T-helper 2 cell (primary cell): ENCODE data around the gene EXOC2.
"Not testable (repeated sequence)": the region's sequence is repeated elsewhere in the genome, so short reads cannot be mapped to it uniquely, and the experiment has no call there.

Source experiments
- DNase-seq, 5 experiments: peaks; one replicate each; pipeline versions ENCODE4 v3.0.0 to v3.0.0-alpha.2; 2012 to 2022

Gene EXOC2

DNA sequence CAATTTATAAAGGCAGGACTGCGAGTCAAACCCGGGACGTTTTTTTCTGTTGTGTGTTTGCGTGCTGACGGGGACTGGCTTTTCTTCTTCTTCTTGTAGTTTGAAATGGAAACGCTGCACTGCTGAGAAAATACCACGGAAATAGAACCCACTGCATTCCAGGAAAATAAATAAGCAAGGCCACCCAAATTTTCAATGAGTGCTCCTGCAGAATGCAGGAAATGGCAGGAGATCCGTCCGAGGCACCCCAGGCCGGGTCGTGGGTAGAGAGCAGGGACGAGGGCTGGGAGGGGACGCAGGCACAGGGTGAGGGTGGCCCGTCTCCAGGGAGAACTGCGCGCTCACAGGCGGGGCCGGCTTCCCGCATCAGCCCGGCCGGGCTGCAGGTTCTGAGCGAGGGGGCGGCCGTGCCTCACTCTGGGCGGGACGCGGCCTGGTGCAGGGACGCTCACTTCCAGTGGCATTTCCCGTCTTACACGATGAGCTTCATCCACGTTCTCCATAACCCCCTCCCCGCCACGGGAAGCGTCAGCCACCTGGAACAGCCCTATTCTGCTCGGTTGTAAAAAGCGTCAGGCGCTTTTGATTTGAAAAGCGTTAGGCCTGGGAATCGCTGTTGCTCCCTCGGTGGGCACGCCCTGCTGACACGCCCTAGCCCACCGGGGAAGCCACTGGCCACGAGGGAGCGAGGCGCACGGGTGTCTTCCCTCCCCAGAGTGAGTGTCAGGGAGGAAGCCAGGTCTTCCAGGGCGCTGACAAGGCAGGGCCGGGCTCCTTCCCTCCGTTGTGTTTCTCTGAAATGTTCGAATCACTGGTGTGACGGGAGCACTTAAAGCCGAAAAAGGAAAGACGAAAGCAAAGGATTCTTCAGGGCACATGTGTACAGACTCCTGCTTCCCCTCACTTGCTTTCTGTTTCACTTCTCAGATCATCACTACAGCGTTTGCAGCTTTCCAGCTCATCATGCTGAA, 17.9 kb upstream of the EXOC2 start:
- DNase-seq, result peak in 4 of 5 experiments; percentile 15 to 86 (median 42)

DNA sequence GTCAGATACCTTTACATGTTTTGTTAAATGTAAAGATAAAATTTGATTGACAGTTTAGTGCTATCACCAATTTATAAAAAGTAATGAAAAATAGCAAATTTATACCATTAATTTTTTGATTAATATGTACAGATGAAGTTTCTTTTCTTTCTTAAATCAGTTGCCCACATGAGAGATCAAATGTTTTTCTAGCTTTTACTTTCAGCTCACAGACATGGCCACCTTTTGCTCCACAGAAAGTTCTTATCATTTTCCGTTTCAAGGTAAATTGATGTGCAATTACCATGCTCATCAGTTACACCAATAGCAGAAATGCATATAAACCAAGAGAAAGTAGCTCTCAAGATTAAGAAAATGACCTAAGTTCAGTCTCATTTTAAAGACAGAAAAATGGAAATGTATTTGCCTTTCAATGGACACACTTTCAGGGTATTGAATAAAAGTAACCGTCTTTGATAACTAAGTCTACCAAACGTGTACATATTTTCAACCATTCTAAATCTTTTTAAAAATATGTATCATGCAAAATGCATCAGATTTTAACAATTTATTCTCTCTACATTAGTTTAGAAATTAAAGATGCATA, 16.6 kb upstream of the EXOC2 start:
- peak in 1 of 5 experiments; percentile 25 for DNase-seq

DNA sequence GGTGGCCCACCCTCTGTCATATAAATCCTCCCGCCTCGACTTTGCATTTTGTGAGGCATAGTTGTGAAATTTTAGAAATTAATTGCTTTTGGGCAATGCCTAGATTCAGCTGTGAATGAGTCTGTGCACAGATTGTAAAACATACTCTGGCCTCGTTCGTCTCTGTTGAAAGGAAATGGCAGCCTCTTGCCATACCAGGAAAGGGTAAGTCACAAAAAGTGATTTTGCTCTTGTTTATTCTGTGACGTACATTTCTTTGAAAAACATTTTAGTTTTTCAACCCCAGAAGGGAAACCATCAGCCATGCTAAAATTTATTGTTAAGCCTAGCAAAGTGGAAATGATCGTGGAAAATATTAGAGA, 15.3 kb upstream of the EXOC2 start:
- no peak for DNase-seq

DNA sequence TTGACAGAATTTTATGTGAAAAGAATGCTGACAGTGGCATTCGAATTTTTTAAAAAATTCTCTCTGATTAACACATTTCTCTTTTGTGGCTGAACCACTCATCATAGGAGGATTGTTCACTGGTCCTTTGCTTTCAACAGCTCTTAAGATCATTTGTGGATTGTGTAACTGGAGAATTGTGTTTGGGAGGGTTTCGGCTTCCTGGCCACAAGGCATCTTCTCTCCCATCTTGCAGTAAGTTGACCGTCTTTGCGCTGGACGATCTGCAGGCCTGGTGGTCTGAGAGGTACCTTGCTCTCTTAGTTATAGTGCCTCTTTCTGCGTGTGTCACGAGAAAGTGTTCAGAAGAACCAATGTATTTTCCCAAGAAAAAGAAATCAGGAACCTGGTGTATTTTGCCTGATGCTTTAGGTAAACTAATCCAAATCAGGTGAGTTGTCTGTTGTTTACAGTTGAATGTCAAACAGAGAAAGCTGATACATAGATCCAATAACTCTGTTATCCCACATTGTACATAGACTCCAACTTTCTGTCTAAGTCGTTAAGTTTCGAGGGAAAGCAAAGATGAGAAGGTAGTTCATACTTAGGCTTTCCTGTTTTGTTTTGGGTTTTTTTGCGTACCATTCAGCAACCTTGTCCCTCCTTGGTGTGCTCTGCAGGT, 14.8 kb upstream of the EXOC2 start:
- no peak for DNase-seq

DNA sequence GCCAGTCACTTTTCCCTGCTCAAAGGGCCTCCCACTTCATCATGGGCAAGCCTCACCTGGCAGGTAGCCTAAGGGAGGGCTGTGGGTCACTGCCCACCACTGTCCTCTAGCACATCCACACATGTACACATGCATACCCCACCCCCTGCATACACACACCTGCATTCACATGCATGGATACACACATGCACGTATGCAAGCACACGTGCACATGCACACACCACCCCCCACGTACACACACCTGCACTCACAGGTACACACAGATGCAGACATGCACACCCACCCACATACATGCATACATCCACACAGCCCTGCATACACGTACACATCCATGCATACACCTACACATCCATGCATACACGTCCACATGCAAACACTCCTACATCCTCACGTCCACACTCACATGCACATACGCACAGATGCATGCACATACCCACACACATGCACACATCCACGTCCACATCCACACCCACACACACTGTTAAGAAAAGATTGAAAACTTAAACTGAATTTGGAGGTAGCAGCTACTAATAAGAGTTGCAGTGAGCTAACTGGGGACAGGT, 14.0 kb upstream of the EXOC2 start:
- DNase-seq, result no peak

DNA sequence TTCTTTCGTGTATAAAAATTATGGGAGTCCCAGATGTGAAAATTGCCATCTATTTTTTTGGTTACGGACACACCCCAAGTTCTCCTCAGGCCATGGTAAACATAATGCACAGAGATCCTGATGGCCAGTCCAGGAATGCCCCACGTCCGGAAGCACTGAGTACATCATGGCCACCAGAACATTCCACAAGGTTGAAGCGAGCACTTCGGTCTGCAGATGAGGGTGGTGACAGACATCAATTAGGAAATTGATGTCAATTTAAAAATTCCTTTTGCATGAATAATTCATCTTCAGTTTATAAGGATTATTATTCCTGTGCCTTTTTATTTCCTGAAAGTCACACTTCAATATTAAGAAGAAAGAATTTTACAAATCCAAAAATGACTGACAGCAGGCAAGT, 13.2 kb upstream of the EXOC2 start:
- no peak for DNase-seq

DNA sequence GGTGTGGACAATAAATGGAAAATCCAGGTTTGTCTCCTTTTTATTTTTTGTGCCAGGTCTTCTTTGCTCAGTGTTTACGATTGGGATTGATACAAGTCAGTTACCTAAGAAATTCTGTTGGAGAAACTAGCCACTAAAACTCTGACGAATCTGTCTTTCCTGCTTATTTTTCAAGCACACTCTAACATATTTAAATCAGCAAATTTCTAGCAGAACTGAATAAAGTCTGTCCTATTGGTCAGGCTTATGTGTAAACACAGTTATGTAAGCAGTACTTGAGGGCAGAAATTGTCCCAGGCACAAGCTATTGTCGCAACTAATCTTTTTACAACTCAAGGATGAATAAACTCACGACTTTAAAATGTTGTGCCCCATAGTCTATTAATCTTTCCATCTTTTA, 12.1 kb upstream of the EXOC2 start:
- DNase-seq, result no peak

DNA sequence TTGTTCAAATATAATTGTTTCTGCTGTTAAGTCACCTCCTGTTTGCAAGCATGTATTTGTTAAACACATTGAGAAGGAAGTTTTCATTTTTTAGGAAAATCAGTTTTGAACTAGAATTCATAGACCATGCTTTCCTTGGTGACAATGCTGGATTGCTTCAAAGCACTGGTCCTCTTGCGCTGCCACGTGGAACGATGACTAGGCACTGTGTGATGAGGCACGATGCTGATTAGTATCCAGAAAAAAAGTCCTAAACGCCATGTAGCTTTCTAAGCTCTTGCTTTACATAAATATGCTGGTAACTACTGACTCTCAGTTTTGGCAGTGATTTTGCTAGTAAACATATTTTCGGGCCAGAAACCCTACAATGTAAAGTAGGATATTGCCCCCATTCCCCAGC, 11.1 kb upstream of the EXOC2 start:
- DNase-seq, result no peak

DNA sequence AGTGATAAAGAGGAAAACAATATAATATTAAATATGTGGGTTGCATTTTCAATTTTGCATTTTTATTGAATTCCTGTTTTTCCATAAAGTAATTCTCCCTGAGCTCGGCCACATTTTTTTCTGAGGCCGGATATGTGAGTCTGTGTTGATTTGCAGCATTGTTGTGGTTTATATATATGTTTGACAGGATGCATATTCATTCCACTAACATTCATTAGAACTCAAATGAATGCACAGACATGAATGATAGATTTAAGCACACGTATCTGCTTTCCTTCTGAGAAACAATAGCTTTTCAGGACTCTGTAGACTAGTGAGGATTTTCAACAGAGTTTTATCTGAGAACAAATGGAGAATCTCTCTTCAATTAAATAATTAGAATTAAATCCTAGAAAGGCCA, 10.6 kb upstream of the EXOC2 start:
- peak in 1 of 5 experiments; percentile 67 for DNase-seq

DNA sequence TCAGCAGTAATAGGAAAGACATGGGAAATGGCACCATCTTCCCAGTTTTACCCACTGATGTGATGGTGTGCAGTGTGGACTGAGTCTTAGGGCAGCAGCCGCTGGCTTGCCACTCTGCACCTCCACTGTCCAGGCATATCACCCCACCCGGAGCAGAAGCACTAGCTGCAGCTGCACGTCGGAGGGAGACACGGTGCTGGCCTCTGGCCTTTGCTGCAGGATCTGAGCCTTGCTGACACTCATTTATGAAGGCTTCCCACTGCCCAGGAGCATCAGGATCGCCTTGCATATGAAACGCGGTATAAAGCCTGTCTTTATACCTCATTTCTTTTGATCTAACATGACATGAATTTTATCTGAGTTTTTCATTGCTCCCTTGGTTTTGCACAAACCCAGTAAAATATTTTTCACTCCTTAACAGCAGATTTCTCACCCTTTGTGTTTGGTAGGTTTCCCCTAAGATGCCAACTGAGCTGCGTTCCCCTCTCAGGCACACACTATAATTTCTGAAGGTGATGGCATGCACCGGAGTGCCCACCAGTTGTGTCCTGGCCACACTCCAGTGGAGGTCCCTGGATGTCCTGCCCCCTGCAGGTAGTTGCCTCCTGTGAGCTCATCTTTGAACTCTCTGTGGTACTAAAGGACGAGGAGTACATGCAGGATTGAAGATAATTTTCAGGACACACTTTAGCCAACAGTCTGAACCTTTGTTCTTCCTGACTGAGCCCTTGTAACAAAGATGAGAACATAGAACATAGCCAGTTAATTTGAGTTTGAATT, 9.0 kb upstream of the EXOC2 start:
- no peak for DNase-seq

DNA sequence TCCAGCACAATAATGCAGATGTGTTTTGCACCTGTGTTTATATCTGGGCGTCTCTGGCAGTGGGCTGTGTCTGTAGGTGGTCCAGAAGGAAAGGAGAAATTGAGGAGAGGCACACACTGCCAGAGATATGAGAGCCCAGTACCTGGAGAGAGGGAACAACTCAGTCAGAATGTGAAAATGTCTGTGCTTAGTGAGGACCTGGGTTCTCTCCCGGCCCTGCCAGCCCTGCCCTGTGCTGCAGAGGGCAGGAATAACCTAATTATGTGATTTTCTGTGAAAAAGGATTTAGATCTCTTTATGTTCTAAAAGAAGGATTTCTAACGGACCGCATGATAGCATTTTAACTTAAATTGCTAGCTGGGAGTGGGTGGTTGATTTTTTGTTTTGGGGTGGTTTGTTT, 8.3 kb upstream of the EXOC2 start:
- DNase-seq, result no peak

DNA sequence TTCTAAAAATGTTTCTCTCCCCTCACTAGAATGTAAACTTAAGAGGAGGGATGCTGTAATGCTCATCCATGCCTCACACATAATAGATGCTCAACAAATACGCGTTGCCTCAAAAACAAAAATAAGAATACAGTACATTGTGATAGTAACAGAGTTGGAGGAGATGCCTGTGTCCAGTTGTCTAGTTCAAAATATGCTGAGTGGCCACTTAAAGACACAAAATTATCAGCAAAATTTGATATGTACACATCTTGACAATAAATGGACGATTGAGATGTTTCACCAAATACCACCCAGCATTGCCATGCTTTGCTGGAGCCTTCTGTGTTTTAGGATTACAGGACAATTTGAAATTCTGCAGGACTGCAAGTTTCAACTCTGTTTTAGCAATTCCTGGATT, 7.6 kb upstream of the EXOC2 start:
- no peak for DNase-seq

DNA sequence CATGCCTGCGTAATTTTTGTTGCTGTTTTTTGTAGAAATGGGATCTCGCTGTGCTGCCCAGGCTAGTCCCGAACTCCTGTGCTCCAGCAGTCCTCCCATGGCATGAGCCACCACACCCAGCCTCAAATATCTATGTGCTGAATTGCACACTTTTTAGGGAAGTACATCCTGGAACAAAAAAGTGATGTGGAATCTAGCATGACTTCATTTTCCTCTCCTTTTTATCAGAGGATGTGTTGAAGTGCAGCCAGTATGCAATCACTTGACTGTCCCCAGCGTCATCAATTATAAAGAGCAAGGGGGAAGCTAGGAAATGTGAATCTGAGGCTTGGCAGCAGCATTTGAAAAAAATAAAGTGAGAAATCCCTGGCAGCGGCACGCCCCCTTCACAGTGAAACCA, 6.4 kb upstream of the EXOC2 start:
- DNase-seq, result no peak

DNA sequence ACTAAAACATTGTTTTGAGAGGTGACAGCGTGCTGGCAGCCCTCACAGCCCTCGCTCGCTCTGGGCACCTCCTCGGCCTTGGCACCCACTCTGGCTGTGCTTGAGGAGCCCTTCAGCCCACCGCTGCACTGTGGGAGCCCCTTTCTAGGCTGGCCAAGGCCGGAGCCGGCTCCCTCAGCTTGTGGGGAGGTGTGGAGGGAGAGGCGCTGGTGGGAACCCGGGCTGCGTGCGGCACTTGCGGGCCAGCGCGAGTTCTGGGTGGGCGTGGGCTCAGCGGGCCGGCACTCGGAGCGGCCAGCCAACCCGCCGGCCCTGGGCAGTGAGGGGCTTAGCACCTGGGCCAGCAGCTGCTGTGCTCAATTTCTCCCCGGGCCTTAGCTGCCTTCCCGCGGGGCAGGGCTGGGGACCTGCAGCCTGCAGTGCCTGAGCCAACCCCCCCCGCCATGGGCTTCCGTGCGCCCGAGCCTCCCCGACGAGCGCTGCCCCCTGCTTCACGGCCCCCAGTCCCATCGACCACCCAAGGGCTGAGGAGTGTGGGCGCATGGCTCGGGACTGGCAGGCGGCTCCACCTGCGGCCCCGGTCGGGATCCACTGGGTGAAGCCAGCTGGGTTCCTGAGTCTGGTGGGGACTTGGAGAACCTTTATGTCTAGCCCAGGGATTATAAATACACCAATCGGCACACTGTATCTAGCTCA, 1.6 kb upstream of the EXOC2 start:
- DNase-seq, result not testable (repeated sequence)

DNA sequence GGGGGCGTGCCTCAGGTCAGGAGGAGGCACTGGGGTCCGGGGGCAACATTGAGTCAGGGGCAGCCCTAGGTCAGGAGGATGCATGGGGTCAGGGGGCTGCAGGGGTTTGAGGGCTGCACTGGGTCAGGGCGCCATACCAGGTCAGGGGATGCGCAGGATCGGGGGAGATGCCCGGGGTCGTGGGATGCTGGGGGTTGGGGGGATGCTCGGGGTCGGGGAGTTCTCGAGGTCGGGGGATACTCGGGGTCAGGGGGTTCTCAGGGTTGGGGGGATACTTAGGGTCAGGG, 727 bp upstream of the EXOC2 start:
- no peak for DNase-seq

DNA sequence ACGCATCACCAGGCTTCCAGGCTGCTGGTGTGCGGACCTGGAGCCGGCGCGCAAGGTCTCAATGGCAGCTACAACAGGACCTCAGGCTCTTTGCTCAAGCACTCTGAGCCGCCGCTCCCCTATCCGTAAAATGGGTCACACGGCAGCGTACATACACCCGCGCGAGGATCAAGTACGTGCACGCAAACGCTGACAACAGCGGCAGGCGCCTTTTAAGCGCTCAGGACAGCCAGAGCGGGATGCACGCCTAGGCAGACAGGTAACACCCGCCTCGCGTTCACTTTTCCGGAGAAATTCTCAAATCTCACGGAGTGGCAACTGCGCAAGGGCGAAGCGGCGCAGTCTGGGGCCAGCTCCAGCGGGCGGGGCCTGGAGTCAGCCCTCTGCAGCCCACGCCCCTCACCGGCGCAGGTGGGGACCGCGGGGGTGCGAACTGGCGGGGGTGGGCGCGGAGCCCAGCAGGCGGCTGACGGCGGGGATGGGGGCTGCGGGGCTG, 535 bp downstream of the EXOC2 start:
- peak; percentile 50 to 88 (median 73) for DNase-seq

DNA sequence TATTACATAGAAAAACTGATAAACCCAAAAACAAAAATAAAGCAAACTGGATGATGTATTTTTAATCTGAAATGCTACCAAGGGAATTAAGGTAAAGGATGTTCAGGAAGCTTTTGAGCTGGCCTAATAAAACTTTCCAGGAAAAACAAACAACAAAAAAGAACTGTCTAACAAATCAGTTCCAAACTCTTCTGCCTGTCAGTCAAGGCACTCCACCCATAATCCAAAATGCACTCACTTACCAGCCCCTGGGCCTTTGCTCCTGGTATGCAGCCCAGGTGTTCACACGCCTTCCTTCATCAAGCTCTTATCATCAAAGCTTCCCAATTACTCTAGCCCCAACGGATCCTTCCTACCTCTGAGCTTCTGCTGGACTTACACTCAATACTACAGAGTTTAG, 3.7 kb downstream of the EXOC2 start:
- no peak for DNase-seq

DNA sequence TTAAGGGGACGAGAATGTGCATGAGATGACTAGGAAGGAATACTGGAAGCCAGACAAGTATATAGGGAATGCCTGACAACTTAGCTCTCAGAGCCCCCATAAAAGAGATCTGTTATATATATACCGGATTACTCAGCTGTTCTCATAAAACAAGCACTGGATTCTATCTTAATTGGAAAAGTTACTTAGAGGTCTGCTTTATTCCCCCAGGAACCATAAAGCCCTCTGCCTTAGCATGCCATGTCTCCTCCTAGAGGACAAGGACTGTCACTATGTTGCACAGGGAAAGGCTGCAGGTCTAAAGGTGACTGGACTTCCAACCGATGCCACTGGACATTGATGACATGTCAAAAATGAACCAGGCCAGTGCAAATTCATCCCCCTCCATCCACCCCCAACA, 6.4 kb downstream of the EXOC2 start:
- no peak for DNase-seq

DNA sequence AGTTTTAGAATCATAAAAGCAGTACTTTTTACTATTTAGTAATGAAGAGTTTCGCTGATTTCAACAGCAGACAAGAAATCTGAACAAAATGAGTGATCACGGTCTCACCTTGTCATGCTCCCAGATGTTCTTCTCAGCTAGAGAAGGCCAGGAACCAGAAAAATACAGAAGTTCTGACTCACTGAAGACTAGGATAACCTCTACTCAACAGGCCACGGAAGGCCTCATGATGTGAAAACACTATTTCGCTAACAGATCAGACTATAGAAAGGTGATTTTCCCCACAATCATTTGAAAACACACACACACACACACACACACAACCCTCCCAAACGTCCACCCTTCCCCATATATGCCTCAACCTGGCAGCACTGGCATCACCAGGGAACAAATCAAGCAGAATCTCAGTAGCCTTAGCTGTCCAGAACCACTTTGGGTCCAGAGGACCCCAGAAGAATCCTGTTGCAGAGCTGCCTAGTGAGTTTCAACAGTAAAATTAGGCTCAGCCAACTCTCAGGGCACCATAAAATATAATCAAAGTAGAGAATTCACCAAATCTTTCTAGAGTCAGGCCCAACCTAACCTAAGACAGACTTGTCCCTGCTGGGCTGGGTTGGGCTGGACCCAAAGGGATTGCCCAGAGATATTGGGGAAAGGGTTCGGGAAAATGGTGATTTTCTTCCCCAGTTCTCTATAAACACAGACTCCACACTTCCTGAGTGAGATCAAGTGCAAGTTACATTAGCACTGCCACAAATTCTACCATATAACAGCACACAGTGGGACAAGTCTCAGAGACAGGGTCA, 7.9 kb downstream of the EXOC2 start:
- peak in 2 of 5 experiments; percentile 5 to 75 for DNase-seq

DNA sequence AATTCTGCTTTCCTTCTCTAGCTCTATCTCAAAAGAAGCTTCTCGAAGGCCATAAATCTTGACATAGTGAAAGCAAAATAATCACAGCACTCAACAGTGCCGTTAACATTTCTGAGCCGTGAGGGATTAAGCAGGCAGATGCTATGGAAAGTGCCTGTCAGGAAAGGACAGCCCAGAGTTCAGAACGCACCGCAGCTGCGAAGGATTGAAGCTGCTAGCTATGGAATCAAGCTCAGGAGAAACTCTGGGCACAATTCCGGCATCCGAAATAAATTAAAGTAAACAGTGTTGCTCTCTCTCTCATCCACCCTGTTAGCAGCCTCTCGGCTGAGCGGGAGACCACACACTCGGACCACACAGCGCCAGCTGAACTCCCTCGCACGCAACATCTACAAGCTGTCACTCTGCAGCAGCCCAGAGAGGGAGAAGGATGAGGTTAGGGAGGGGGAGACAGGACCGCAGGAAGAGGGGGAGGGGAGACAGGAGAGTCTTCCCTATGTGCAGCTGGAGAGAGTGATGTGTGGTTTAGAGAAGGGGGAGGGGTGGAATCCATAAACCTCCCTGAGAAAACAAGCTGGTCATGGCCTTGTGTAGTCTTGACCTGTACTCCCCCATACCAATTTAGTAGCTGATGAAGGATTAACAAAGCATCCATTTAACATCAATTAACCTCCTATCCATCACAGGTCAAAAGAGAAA, 9.0 kb downstream of the EXOC2 start:
- no peak for DNase-seq
